HepG2 (cell line): Measurements from ENCODE around the gene CCDC57. TPM values are rescaled to one million over a fixed set of nuclear protein-coding genes. Genes with fewer than 3 reads are reported as not detected.
A peak's percentile ranks its signal among the peaks of the same experiment; 100 is the strongest.

Source experiments
- E2F2 ChIP-seq: sonication (generic); formaldehyde crosslinking; IDR thresholded peaks from 2 replicates; pipeline ENCODE4 v1.4.0; 2020; ENCODE audit warnings: missing genetic modification reagents, borderline replicate concordance
- ETV6 ChIP-seq: sonication (generic); formaldehyde crosslinking; conservative IDR thresholded peaks from 2 replicates; pipeline ENCODE4 v1.4.0; 2020; ENCODE audit warnings: missing genetic modification reagents
- FOXO4 ChIP-seq: sonication (generic); formaldehyde crosslinking; conservative IDR thresholded peaks from 2 replicates; pipeline ENCODE4 v1.8.1; 2023; ENCODE audit warnings: missing genetic modification reagents
- GPN1 ChIP-seq: sonication (generic); formaldehyde crosslinking; IDR thresholded peaks from 2 replicates; pipeline ENCODE4 v1.5.1; 2020; ENCODE audit warnings: missing genetic modification reagents, borderline replicate concordance
- KLF16 ChIP-seq, 2 experiments: sonication (generic) in 1 of 2; formaldehyde crosslinking in 1 of 2; IDR thresholded peaks; 2 replicates each; pipeline versions ENCODE4 v1.6.1 to v1.8.0; 2016 to 2023; ENCODE audit warnings: missing genetic modification reagents in 2 of 2, missing compliant biosample characterization in 1 of 2
- MAX ChIP-seq: IDR thresholded peaks from 2 replicates; pipeline ENCODE4 v1.6.1; 2012; ENCODE audit warnings: inconsistent platforms
- MTA3 ChIP-seq: sonication (generic); formaldehyde crosslinking; IDR thresholded peaks from 2 replicates; pipeline ENCODE4 v1.4.0; 2020; ENCODE audit warnings: missing genetic modification reagents
- NAIF1 ChIP-seq: sonication (generic); formaldehyde crosslinking; IDR thresholded peaks from 2 replicates; pipeline ENCODE4 v1.5.0; 2020; ENCODE audit warnings: mild to moderate bottlenecking, missing genetic modification reagents, borderline replicate concordance
- NCOA2 ChIP-seq: sonication (generic); formaldehyde crosslinking; IDR thresholded peaks from 2 replicates; pipeline ENCODE4 v1.8.0; 2022; ENCODE audit warnings: inconsistent platforms
- NFATC3 ChIP-seq: sonication (generic); formaldehyde crosslinking; IDR thresholded peaks from 2 replicates; pipeline ENCODE4 v1.5.1; 2020; ENCODE audit warnings: mild to moderate bottlenecking, missing genetic modification reagents
- NFYB ChIP-seq: sonication (generic); formaldehyde crosslinking; IDR thresholded peaks from 2 replicates; pipeline ENCODE4 v1.4.0; 2020; ENCODE audit warnings: missing genetic modification reagents
- ONECUT2 ChIP-seq: sonication (generic); formaldehyde crosslinking; IDR thresholded peaks from 2 replicates; pipeline ENCODE4 v1.4.0; 2020; ENCODE audit warnings: missing genetic modification reagents
- PBX3 ChIP-seq: sonication (generic); formaldehyde crosslinking; IDR thresholded peaks from 2 replicates; pipeline ENCODE4 v1.8.1; 2023; ENCODE audit warnings: missing genetic modification reagents, inconsistent platforms, borderline replicate concordance
- RXRA ChIP-seq: sonication (generic); formaldehyde crosslinking; IDR thresholded peaks from 2 replicates; pipeline ENCODE4 v1.5.1; 2020; ENCODE audit warnings: missing genetic modification reagents
- SKIL ChIP-seq: sonication (generic); formaldehyde crosslinking; IDR thresholded peaks from 2 replicates; pipeline ENCODE4 v1.8.0; 2022; ENCODE audit warnings: missing genetic modification reagents, mild to moderate bottlenecking, moderate library complexity, borderline replicate concordance
- SNRNP70 ChIP-seq: fragments of 200-400 bp; formaldehyde crosslinking; IDR thresholded peaks from 2 replicates; pipeline ENCODE4 v1.6.1; 2017; ENCODE audit warnings: mild to moderate bottlenecking, low read depth, low read length, moderate library complexity
- SP5 ChIP-seq: IDR thresholded peaks from 2 replicates; pipeline ENCODE4 v1.6.1; 2016; ENCODE audit warnings: low read depth, borderline replicate concordance
- ZFX ChIP-seq: sonication (generic); formaldehyde crosslinking; IDR thresholded peaks from 2 replicates; pipeline ENCODE4 v1.4.0; 2020; ENCODE audit warnings: mild to moderate bottlenecking, low read depth, missing genetic modification reagents, moderate library complexity
- ZMYM3 ChIP-seq: sonication (generic); formaldehyde crosslinking; IDR thresholded peaks from 2 replicates; pipeline ENCODE4 v1.5.1; 2020; ENCODE audit warnings: mild to moderate bottlenecking, missing genetic modification reagents
- ZNF292 ChIP-seq: sonication (generic); formaldehyde crosslinking; IDR thresholded peaks from 2 replicates; pipeline ENCODE4 v1.8.1; 2022; ENCODE audit warnings: mild to moderate bottlenecking, low read depth, missing genetic modification reagents, borderline replicate concordance
- ZNF350 ChIP-seq: sonication (generic); formaldehyde crosslinking; IDR thresholded peaks from 2 replicates; pipeline ENCODE4 v1.4.0; 2020; ENCODE audit warnings: mild to moderate bottlenecking, low read depth, missing genetic modification reagents, borderline replicate concordance
- ZNF362 ChIP-seq: sonication (generic); formaldehyde crosslinking; IDR thresholded peaks from 2 replicates; pipeline ENCODE4 v1.4.0; 2020; ENCODE audit warnings: missing genetic modification reagents, mild to moderate bottlenecking, borderline replicate concordance
- ZNF775 ChIP-seq: sonication (generic); formaldehyde crosslinking; IDR thresholded peaks from 2 replicates; pipeline ENCODE4 v1.4.0; 2020; ENCODE audit warnings: missing genetic modification reagents, mild to moderate bottlenecking, moderate library complexity, borderline replicate concordance
- polyA plus RNA-seq, 8 experiments: library from polyadenylated mRNA; depleted of rRNA in 3 of 8; stranded (reverse) in 7 of 8; unstranded in 1 of 8; fragments of >200 nt; fragmentation: Illumina TruSeq in 4 of 8; extraction: Trizol in 4 of 8; gene quantifications; 2 replicates each; pipeline versions ENCODE4 v1.2.1 to v1.2.3, GENCODE V29; 2011 to 2016; ENCODE audit warnings: low read depth in 4 of 8, missing spikeins in 1 of 8, mixed read lengths in 1 of 8; ENCODE audit not compliant: insufficient read depth in 1 of 8
- total RNA-seq, 5 experiments: library from RNA; depleted of rRNA; stranded (reverse); fragments of >200 nt; fragmentation: Illumina TruSeq; extraction: Trizol; gene quantifications; 2 replicates each; pipeline ENCODE4 v1.2.3, GENCODE V29; 2016; ENCODE audit warnings: low read depth in 1 of 5

CCDC57 gene
- total and polyA plus RNA-seq, 2 of the 13 experiments (the other 11 are each of a cell fraction or from before 2014, with no cell fraction given): 59.3 to 59.9 TPM

- TF ChIP-seq ZNF350 (CRISPR knock-in tag): no peak
- TF ChIP-seq FOXO4 (CRISPR knock-in tag): no peak
- no peak for TF ChIP-seq NAIF1
- TF ChIP-seq ONECUT2 (CRISPR knock-in tag): no peak
- TF ChIP-seq ZNF292: no peak
- TF ChIP-seq SP5: peak; percentile 30; the same call in 1 of the 2 replicates
- TF ChIP-seq NFYB (CRISPR knock-in tag): no peak
- TF ChIP-seq GPN1 (CRISPR knock-in tag): no peak
- TF ChIP-seq ZFX (CRISPR knock-in tag): peak; percentile 49; the same call in 1 of the 2 replicates
- TF ChIP-seq ETV6 (CRISPR knock-in tag): no peak
- no peak for TF ChIP-seq SKIL (CRISPR knock-in tag)
- TF ChIP-seq NFATC3 (CRISPR knock-in tag): no peak
- no peak for TF ChIP-seq NCOA2 (CRISPR knock-in tag)
- no peak for TF ChIP-seq SNRNP70
- no peak for TF ChIP-seq ZNF775
- TF ChIP-seq PBX3 (CRISPR knock-in tag): no peak
- TF ChIP-seq MAX: no peak
- TF ChIP-seq ZNF362 (CRISPR knock-in tag): no peak
- TF ChIP-seq E2F2: no peak
- TF ChIP-seq ZMYM3: no peak
- TF ChIP-seq MTA3 (CRISPR knock-in tag): no peak
- peak in 1 of 2 experiments; percentile 51; a peak in 1 of 4 replicates for TF ChIP-seq KLF16 (CRISPR knock-in tag; IDR thresholded peaks at IDR 0.05)
- no peak; the same call in 1 of the 2 replicates for TF ChIP-seq RXRA (CRISPR knock-in tag)
Observed at GRCh38 chr17:82097184-82097918, 115.3 kb downstream of the CCDC57 start (continued).
